Measurements from ENCODE around the gene PXYLP1.

DNA sequence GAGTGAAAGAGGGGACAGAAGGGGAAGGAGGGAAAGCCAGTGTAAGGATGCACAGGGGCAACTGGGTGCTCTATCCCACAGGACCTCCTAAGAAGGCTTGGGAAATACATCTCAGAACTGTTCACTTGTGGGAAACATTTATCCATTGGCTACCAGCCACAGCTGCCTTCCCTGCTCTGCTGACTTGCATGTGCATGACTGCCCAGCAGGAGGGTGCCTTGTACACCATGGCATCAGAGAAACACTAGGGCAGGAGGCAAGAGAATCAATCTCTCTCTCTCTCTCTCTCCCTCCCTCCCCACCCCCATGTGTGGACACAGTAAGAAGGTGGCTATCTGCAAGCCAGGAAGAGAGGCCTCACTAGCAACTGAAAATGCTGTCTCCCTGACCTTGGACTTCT lies 73.8 kb downstream of the PXYLP1 start:
- TF ChIP-seq, protein P1, sequence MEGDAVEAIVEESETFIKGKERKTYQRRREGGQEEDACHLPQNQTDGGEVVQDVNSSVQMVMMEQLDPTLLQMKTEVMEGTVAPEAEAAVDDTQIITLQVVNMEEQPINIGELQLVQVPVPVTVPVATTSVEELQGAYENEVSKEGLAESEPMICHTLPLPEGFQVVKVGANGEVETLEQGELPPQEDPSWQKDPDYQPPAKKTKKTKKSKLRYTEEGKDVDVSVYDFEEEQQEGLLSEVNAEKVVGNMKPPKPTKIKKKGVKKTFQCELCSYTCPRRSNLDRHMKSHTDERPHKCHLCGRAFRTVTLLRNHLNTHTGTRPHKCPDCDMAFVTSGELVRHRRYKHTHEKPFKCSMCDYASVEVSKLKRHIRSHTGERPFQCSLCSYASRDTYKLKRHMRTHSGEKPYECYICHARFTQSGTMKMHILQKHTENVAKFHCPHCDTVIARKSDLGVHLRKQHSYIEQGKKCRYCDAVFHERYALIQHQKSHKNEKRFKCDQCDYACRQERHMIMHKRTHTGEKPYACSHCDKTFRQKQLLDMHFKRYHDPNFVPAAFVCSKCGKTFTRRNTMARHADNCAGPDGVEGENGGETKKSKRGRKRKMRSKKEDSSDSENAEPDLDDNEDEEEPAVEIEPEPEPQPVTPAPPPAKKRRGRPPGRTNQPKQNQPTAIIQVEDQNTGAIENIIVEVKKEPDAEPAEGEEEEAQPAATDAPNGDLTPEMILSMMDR (conservative IDR thresholded peaks at IDR 0.05): no peak
- TF ChIP-seq EZH2 (IDR thresholded peaks at IDR 0.05; ENCODE audit: low read depth): no peak
